Mononuclear cell (primary cell): Measurements from ENCODE around the gene EYS. TPM values are rescaled to one million over a fixed set of nuclear protein-coding genes. Genes with fewer than 3 reads are reported as not detected.

Experiments
- H3K27me3 ChIP-seq: 2 replicates; pipeline ENCODE4 v1.6.0; 2011; ENCODE audit warnings: low read length, control low read depth; ENCODE audit not compliant: insufficient read depth
- H3K4me1 ChIP-seq: 2 replicates; pipeline ENCODE4 v1.5.1; 2011; ENCODE audit warnings: mild to moderate bottlenecking, low read length, control low read depth; ENCODE audit not compliant: insufficient read depth
- H3K4me3 ChIP-seq: 2 replicates; pipeline ENCODE4 v1.5.1; 2011; ENCODE audit warnings: mild to moderate bottlenecking, low read length, moderate library complexity
- H3K9me3 ChIP-seq: 2 replicates; pipeline ENCODE4 v1.5.1; 2011; ENCODE audit warnings: low read depth, mild to moderate bottlenecking, control low read depth, low read length
- total RNA-seq: library from RNA; depleted of rRNA; stranded (reverse); fragments of >200 nt; gene quantifications from one replicate; pipeline ENCODE4 v1.2.3, GENCODE V29; 2012

The EYS gene
- total RNA-seq, 1 donor, result under 0.01 TPM

- Histone ChIP-seq H3K27me3 (no peaks in the 10 kb centered on the region), H3K4me1 (no peaks in the 10 kb centered on the region), H3K4me3 (no peak overlapping the region), H3K9me3 (no peaks in the 10 kb centered on the region)
These were observed 1583.0 kb downstream of the EYS start for GRCh38 chr6:64123761-64124633.

GRCh38 chr6:64122712-64123375, 1584.2 kb downstream of the EYS start:
- no peaks in the 10 kb centered on the region for H3K27me3 ChIP-seq
- H3K9me3 ChIP-seq, result no peaks in the 10 kb centered on the region

GRCh38 chr6:64121011-64121565, 1585.9 kb downstream of the EYS start:
- Histone ChIP-seq H3K9me3 (no peaks in the 10 kb centered on the region), H3K27me3 (no peaks in the 10 kb centered on the region), H3K4me3 (no peak overlapping the region), H3K4me1 (no peaks in the 10 kb centered on the region)

More at GRCh38 chr6:64122712-64123375, 1584.2 kb downstream of the EYS start:
- no peak overlapping the region for H3K4me3 ChIP-seq
- no peaks in the 10 kb centered on the region for H3K4me1 ChIP-seq

- Histone ChIP-seq H3K27me3 (no peaks in the 10 kb centered on the region), H3K9me3 (no peaks in the 10 kb centered on the region)
These were observed 1593.3 kb downstream of the EYS start for GRCh38 chr6:64113704-64114103.

GRCh38 chr6:64104051-64104450, 1603.0 kb downstream of the EYS start:
- Histone ChIP-seq H3K4me3 (no peak overlapping the region), H3K9me3 (no peaks in the 10 kb centered on the region), H3K4me1 (no peaks in the 10 kb centered on the region), H3K27me3 (no peaks in the 10 kb centered on the region)

More at GRCh38 chr6:64113704-64114103, 1593.3 kb downstream of the EYS start:
- H3K4me1 ChIP-seq, result no peaks in the 10 kb centered on the region
- no peak overlapping the region for H3K4me3 ChIP-seq

- Histone ChIP-seq H3K4me3 (no peak overlapping the region), H3K27me3 (no peaks in the 10 kb centered on the region), H3K4me1 (no peaks in the 10 kb centered on the region), H3K9me3 (no peaks in the 10 kb centered on the region)
These were observed 1603.5 kb downstream of the EYS start for GRCh38 chr6:64103480-64103879.

- Histone ChIP-seq H3K27me3 (no peaks in the 10 kb centered on the region), H3K9me3 (no peaks in the 10 kb centered on the region), H3K4me1 (no peaks in the 10 kb centered on the region), H3K4me3 (no peak overlapping the region)
These were observed 1606.2 kb downstream of the EYS start for GRCh38 chr6:64100702-64101303.

GRCh38 chr6:64090352-64090751, 1616.7 kb downstream of the EYS start:
- Histone ChIP-seq H3K4me1 (no peaks in the 10 kb centered on the region), H3K9me3 (no peaks in the 10 kb centered on the region), H3K27me3 (no peaks in the 10 kb centered on the region), H3K4me3 (no peak overlapping the region)

- Histone ChIP-seq H3K4me1 (no peaks in the 10 kb centered on the region), H3K4me3 (no peak overlapping the region), H3K27me3 (no peaks in the 10 kb centered on the region), H3K9me3 (no peaks in the 10 kb centered on the region)
These were observed 1621.9 kb downstream of the EYS start for GRCh38 chr6:64085126-64085525.

- H3K9me3 ChIP-seq, result no peaks in the 10 kb centered on the region
- no peaks in the 10 kb centered on the region for H3K27me3 ChIP-seq
- H3K4me1 ChIP-seq, result no peaks in the 10 kb centered on the region
- no peak overlapping the region for H3K4me3 ChIP-seq
These were observed 1622.8 kb downstream of the EYS start for GRCh38 chr6:64084185-64084663.

GRCh38 chr6:64083261-64083660, 1623.8 kb downstream of the EYS start:
- Histone ChIP-seq H3K4me3 (no peak overlapping the region), H3K27me3 (no peaks in the 10 kb centered on the region), H3K9me3 (no peaks in the 10 kb centered on the region), H3K4me1 (no peaks in the 10 kb centered on the region)

- H3K4me3 ChIP-seq, result no peak overlapping the region
- no peaks in the 10 kb centered on the region for H3K27me3 ChIP-seq
- no peaks in the 10 kb centered on the region for H3K9me3 ChIP-seq
- no peaks in the 10 kb centered on the region for H3K4me1 ChIP-seq
These were observed 1625.6 kb downstream of the EYS start for GRCh38 chr6:64081453-64081852.

- Histone ChIP-seq H3K4me3 (no peak overlapping the region), H3K27me3 (no peaks in the 10 kb centered on the region), H3K4me1 (no peaks in the 10 kb centered on the region), H3K9me3 (no peaks in the 10 kb centered on the region)
These were observed 1632.0 kb downstream of the EYS start for GRCh38 chr6:64074981-64075380.

- no peak overlapping the region for H3K4me3 ChIP-seq
- H3K27me3 ChIP-seq, result no peaks in the 10 kb centered on the region
- H3K4me1 ChIP-seq, result no peaks in the 10 kb centered on the region
- H3K9me3 ChIP-seq, result no peaks in the 10 kb centered on the region
These were observed 1634.3 kb downstream of the EYS start for GRCh38 chr6:64072686-64073085.

GRCh38 chr6:64064919-64065318, 1642.1 kb downstream of the EYS start:
- Histone ChIP-seq H3K4me3 (no peak overlapping the region), H3K4me1 (no peaks in the 10 kb centered on the region), H3K27me3 (no peaks in the 10 kb centered on the region), H3K9me3 (no peaks in the 10 kb centered on the region)
